MM.1S (cell line): ENCODE measurements around the gene SORL1.

ENCODE experiments used
- DNase-seq: peaks from one replicate; pipeline ENCODE4 v3.0.0-alpha.2; 2015
- H2AFZ ChIP-seq: fragments of 300-600 bp; sonication (generic); 2 replicates; pipeline ENCODE4 v1.6.0; 2016; ENCODE audit warnings: antibody characterized with exemption, low read length
- H3F3A ChIP-seq: fragments of 300-600 bp; sonication (generic); 2 replicates; pipeline ENCODE4 v1.6.1; 2016; ENCODE audit warnings: mild to moderate bottlenecking, antibody characterized with exemption, low read length, moderate library complexity, mixed read lengths; ENCODE audit not compliant: insufficient read depth
- H3K27ac ChIP-seq: fragments of 300-600 bp; sonication (generic); 2 replicates; pipeline ENCODE4 v1.5.1; 2016; ENCODE audit warnings: mild to moderate bottlenecking, low read length
- H3K27me3 ChIP-seq: fragments of 300-600 bp; sonication (generic); replicated peaks from 2 replicates; pipeline ENCODE4 v1.6.0; 2016; ENCODE audit warnings: low read length; ENCODE audit not compliant: insufficient read depth
- H3K36me3 ChIP-seq: fragments of 300-600 bp; sonication (generic); replicated peaks from 2 replicates; pipeline ENCODE4 v1.6.1; 2016; ENCODE audit warnings: mild to moderate bottlenecking, low read length, mixed read lengths; ENCODE audit not compliant: insufficient read depth
- H3K4me1 ChIP-seq: fragments of 300-600 bp; sonication (generic); 2 replicates; pipeline ENCODE4 v1.6.1; 2016; ENCODE audit warnings: low read length, mixed read lengths
- H3K4me2 ChIP-seq: fragments of 300-600 bp; sonication (generic); 2 replicates; pipeline ENCODE4 v1.6.0; 2016; ENCODE audit warnings: low read depth, low read length
- H3K4me3 ChIP-seq: fragments of 300-600 bp; sonication (generic); 2 replicates; pipeline ENCODE4 v1.5.1; 2016; ENCODE audit warnings: low read length, mixed read lengths
- H3K79me2 ChIP-seq: fragments of 300-600 bp; sonication (generic); 2 replicates; pipeline ENCODE4 v1.6.1; 2016; ENCODE audit warnings: mixed run types, low read length, mixed read lengths
- H3K9ac ChIP-seq: fragments of 300-600 bp; sonication (generic); 2 replicates; pipeline ENCODE4 v1.6.1; 2016; ENCODE audit warnings: low read length, mixed read lengths
- H3K9me2 ChIP-seq: fragments of 300-600 bp; sonication (generic); replicated peaks from 2 replicates; pipeline ENCODE4 v1.6.1; 2016; ENCODE audit warnings: mild to moderate bottlenecking, low read length, mixed read lengths; ENCODE audit not compliant: insufficient read depth
- H3K9me3 ChIP-seq: fragments of 300-600 bp; sonication (generic); replicated peaks from 2 replicates; pipeline ENCODE4 v1.6.1; 2016; ENCODE audit warnings: mild to moderate bottlenecking, low read length, mixed read lengths; ENCODE audit not compliant: insufficient read depth
- H4K20me1 ChIP-seq: fragments of 300-600 bp; sonication (generic); 2 replicates; pipeline ENCODE4 v1.6.1; 2016; ENCODE audit warnings: mild to moderate bottlenecking, low read length, moderate library complexity, mixed read lengths; ENCODE audit not compliant: insufficient read depth
- EZH2 ChIP-seq: fragments of 300-600 bp; sonication (generic); optimal IDR thresholded peaks from 2 replicates; pipeline ENCODE3; 2017; ENCODE audit warnings: low read depth, mild to moderate bottlenecking, antibody characterized with exemption, low read length, mixed read lengths
- EZH2phosphoT487 ChIP-seq: fragments of 300-600 bp; sonication (generic); IDR thresholded peaks from 2 replicates; pipeline ENCODE4 v1.6.1; 2018; ENCODE audit warnings: antibody characterized with exemption, low read length
- TF ChIP-seq, protein P1 (sequence below): fragments of 300-600 bp; sonication (generic); IDR thresholded peaks from 2 replicates; pipeline ENCODE4 v1.5.1; 2016; ENCODE audit warnings: antibody characterized with exemption, low read length, mixed read lengths

SORL1 gene

GRCh38 chr11:121592708-121593107 lies 140.6 kb downstream of the SORL1 start:
- no peak for DNase-seq
- H3K4me1 ChIP-seq: no peaks in the 10 kb centered on the region
- no peaks in the 10 kb centered on the region for H3K9me2 ChIP-seq
- no peak overlapping the region for H3K9ac ChIP-seq
- H3K4me3 ChIP-seq: no peak overlapping the region
- H3K9me3 ChIP-seq: no peaks in the 10 kb centered on the region
- H3F3A ChIP-seq: no peaks in the 10 kb centered on the region
- no peak overlapping the region for H2AFZ ChIP-seq
- H4K20me1 ChIP-seq: no peaks in the 10 kb centered on the region
- H3K27me3 ChIP-seq: no peaks in the 10 kb centered on the region
- H3K79me2 ChIP-seq: no peaks in the 10 kb centered on the region
- no peaks in the 10 kb centered on the region for H3K36me3 ChIP-seq
- no peak overlapping the region for H3K4me2 ChIP-seq
- TF ChIP-seq, protein P1, sequence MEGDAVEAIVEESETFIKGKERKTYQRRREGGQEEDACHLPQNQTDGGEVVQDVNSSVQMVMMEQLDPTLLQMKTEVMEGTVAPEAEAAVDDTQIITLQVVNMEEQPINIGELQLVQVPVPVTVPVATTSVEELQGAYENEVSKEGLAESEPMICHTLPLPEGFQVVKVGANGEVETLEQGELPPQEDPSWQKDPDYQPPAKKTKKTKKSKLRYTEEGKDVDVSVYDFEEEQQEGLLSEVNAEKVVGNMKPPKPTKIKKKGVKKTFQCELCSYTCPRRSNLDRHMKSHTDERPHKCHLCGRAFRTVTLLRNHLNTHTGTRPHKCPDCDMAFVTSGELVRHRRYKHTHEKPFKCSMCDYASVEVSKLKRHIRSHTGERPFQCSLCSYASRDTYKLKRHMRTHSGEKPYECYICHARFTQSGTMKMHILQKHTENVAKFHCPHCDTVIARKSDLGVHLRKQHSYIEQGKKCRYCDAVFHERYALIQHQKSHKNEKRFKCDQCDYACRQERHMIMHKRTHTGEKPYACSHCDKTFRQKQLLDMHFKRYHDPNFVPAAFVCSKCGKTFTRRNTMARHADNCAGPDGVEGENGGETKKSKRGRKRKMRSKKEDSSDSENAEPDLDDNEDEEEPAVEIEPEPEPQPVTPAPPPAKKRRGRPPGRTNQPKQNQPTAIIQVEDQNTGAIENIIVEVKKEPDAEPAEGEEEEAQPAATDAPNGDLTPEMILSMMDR: no peak
- no peak for TF ChIP-seq EZH2
- no peak for TF ChIP-seq EZH2phosphoT487
- H3K27ac ChIP-seq: no peak overlapping the region

DNA sequence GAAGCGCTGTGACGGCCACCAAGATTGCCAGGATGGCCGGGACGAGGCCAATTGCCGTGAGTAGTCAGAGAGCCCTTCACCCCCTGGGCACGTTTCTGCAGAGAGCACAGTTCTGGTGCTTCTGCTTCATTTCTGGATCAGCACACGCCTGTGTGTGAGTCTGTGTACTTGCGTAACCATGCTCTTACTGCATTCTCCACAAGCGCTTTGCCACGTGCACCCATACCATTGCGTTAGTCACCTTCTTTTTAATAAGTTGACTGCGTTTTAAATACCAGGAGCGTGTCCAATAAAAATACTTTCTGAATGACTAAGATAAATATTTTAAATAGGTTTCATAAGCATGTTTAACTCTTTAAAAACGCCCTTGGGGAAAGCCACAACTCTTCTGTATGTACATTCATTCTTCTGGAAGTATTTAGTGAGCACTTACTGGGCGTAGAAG lies 143.6 kb downstream of the SORL1 start:
- H4K20me1 ChIP-seq: no peaks in the 10 kb centered on the region
- TF ChIP-seq EZH2phosphoT487 (no peak), EZH2 (no peak)
- TF ChIP-seq, protein P1: no peak
- H3K4me1 ChIP-seq: no peaks in the 10 kb centered on the region
- H3K4me2 ChIP-seq: no peak overlapping the region
- no peak overlapping the region for H3K9ac ChIP-seq
- H3K9me3 ChIP-seq: no peaks in the 10 kb centered on the region
- H3K4me3 ChIP-seq: no peak overlapping the region
- H3K9me2 ChIP-seq: no peaks in the 10 kb centered on the region
- H3K36me3 ChIP-seq: no peaks in the 10 kb centered on the region
- H3K27me3 ChIP-seq: no peaks in the 10 kb centered on the region
- DNase-seq: no peak
- H3K27ac ChIP-seq: no peak overlapping the region
- H3F3A ChIP-seq: no peaks in the 10 kb centered on the region
- no peaks in the 10 kb centered on the region for H3K79me2 ChIP-seq
- H2AFZ ChIP-seq: no peak overlapping the region

DNA sequence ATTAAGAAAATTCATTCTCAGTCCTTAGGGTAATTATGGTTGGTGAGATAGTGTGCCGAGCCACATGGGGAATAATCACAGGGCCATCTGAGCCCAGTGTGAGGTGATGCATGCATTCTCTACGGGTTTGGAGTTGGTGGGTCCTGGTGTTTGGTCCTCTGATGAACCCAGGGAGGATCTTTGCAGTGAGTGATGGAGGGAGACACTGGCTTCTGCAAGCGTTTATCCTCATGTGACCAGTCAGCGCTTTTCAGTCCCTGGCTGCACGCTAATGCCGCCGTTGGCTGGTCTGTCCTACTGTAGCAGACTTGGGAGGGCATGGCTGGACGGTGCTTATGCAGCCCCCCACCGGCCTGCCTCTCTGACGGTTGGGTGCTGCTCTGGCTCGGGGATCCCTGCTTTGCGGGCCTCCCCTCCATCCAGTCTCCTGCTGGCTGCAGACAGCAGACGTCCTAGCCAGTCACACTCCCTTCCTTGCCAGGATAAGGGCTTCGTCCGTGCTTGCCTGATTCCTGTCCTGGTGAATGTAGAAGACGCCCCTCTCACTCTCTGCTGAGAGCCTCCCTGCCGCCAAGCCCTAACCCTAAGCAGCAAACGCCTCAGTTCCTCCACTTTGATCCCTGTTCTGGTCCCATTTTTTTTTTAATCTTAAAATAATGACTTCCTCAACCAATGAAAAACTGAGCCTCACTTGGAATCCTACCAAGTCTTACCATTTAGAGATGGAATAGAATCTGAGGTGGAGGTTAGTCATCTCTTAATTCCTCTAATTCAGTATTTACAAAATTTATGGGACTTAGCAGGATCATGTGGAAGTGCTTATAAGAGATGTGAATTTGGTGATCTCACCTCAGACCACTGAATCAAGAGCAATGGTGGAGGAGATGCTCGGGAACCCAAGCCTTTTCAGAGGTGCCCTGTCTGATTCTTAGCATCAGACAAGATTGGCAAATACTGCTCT lies 144.4 kb downstream of the SORL1 start:
- TF ChIP-seq, protein P1: no peak
- TF ChIP-seq EZH2phosphoT487 (no peak), EZH2 (no peak)
- Histone ChIP-seq H3K9me3 (no peaks in the 10 kb centered on the region), H3K36me3 (no peaks in the 10 kb centered on the region), H3K27me3 (no peaks in the 10 kb centered on the region), H3K9ac (no peak overlapping the region), H3K27ac (no peak overlapping the region), H2AFZ (no peak overlapping the region), H3K4me2 (no peak overlapping the region), H3K4me3 (no peak overlapping the region), H3K79me2 (no peaks in the 10 kb centered on the region), H3F3A (no peaks in the 10 kb centered on the region), H3K9me2 (no peaks in the 10 kb centered on the region), H4K20me1 (no peaks in the 10 kb centered on the region), H3K4me1 (no peaks in the 10 kb centered on the region)
- no peak for DNase-seq
